Measurements from ENCODE around the gene PGF. TPM values are rescaled to one million over a fixed set of nuclear protein-coding genes. Genes with fewer than 3 reads are reported as not detected.

Gene PGF
- total and polyA plus RNA-seq, 2 of the 13 experiments (the other 11 are each of a cell fraction or from before 2014, with no cell fraction given) = 10.7 to 27.5 TPM

DNA sequence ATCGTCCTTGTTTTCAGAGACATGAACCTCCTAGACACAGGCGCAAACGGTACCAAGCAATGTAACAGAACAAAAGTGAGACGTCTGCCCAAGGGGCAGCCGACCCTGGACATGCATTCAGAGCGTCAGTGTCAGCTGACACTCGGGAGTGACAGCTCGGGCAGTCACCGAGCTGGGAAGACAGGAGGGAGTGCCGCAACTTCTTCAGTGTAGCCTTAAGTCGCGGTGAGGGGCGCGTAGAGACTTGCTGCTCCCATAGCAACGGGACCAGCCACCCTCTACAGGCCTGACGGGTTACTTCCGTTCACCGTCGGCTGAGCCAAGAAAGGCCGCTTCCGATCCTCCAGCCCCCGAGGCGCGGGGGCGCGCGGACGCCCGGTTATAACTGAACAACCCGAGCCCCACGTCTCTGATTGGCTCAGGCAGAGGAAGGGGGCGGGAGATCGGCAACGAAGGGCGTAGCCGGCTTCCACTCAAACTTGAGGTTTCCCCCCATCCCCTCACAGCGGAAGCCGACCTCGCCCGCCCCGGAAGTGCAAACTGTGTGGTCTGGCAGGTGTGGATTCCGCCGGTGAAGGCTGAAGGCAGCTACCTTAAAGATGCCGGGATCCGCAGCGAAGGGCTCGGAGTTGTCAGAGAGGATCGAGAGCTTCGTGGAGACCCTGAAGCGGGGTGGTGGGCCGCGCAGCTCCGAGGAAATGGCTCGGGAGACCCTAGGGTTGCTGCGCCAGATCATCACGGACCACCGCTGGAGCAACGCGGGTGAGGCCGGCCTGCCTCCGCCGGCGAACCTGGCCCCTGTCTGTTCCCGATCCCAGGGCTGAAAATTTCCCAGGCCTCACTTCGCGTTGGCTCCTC, 47.2 kb upstream of the PGF start, which contains the start of gene EIF2B2 (continued):
- TF ChIP-seq ZNF891 (CRISPR knock-in tag; IDR thresholded peaks at IDR 0.05) (peak; percentile 61; the same call in 1 of the 2 replicates), ESRRA (CRISPR knock-in tag; IDR thresholded peaks at IDR 0.05; ENCODE audit: low read depth) (0 out of 2 replicates have a peak, but pooled peaks have one; percentile 38), TCF12 (IDR thresholded peaks at IDR 0.05) (no peak), TCF12 (CRISPR knock-in tag; IDR thresholded peaks at IDR 0.05) (no peak), MEIS2 (CRISPR knock-in tag; IDR thresholded peaks at IDR 0.05) (peak; percentile 49; the same call in 1 of the 2 replicates), ZBTB7B (CRISPR knock-in tag; IDR thresholded peaks at IDR 0.05) (no peak), ZNF772 (CRISPR knock-in tag; IDR thresholded peaks at IDR 0.05) (peak; percentile 70), MEF2D (CRISPR knock-in tag; IDR thresholded peaks at IDR 0.05) (peak; percentile 31; the same call in 1 of the 2 replicates), ZNF138 (CRISPR knock-in tag; IDR thresholded peaks at IDR 0.05; ENCODE audit: low read depth) (peak; percentile 62; the same call in 1 of the 2 replicates), ZFP62 (CRISPR knock-in tag; IDR thresholded peaks at IDR 0.05) (0 out of 2 replicates have a peak, but pooled peaks have one; percentile 72), SOX6 (IDR thresholded peaks at IDR 0.05) (no peak), SOX6 (CRISPR knock-in tag; IDR thresholded peaks at IDR 0.05) (peak; percentile 34), SAFB2 (CRISPR knock-in tag; IDR thresholded peaks at IDR 0.05; ENCODE audit: borderline replicate concordance, low read depth) (no peak), MYC (CRISPR knock-in tag; IDR thresholded peaks at IDR 0.05; ENCODE audit: borderline replicate concordance) (peak; percentile 66; the same call in 1 of the 2 replicates), TP53 (CRISPR knock-in tag; conservative IDR thresholded peaks at IDR 0.05) (0 out of 2 replicates have a peak, but pooled peaks have one; percentile 15), RFX1 (IDR thresholded peaks at IDR 0.05) (peak; percentile 80), CREB1 (IDR thresholded peaks at IDR 0.05) (peak; percentile 63; the same call in 1 of the 2 replicates), CREB1 (CRISPR knock-in tag; IDR thresholded peaks at IDR 0.05) (peak; percentile 57), TBL1XR1 (IDR thresholded peaks at IDR 0.05; ENCODE audit: borderline replicate concordance, low read length, partially characterized antibody) (no peak), FOXK1 (CRISPR knock-in tag; IDR thresholded peaks at IDR 0.05; ENCODE audit: borderline replicate concordance, low read depth) (peak; percentile 67; the same call in 1 of the 2 replicates), FOSL1 (CRISPR knock-in tag; IDR thresholded peaks at IDR 0.05; ENCODE audit: borderline replicate concordance) (no peak), ZFX (CRISPR knock-in tag; IDR thresholded peaks at IDR 0.05; ENCODE audit: low read depth) (peak; percentile 86)
- TF ChIP-seq, protein P1, sequence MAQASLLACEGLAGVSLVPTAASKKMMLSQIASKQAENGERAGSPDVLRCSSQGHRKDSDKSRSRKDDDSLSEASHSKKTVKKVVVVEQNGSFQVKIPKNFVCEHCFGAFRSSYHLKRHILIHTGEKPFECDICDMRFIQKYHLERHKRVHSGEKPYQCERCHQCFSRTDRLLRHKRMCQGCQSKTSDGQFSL (CRISPR knock-in tag; IDR thresholded peaks at IDR 0.05) = peak; percentile 64; the same call in 1 of the 2 replicates
- TF ChIP-seq, protein P2, sequence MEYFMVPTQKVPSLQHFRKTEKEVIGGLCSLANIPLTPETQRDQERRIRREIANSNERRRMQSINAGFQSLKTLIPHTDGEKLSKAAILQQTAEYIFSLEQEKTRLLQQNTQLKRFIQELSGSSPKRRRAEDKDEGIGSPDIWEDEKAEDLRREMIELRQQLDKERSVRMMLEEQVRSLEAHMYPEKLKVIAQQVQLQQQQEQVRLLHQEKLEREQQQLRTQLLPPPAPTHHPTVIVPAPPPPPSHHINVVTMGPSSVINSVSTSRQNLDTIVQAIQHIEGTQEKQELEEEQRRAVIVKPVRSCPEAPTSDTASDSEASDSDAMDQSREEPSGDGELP (IDR thresholded peaks at IDR 0.05; ENCODE audit: borderline replicate concordance, low read depth) = peak; percentile 79
- TF ChIP-seq, protein P3, sequence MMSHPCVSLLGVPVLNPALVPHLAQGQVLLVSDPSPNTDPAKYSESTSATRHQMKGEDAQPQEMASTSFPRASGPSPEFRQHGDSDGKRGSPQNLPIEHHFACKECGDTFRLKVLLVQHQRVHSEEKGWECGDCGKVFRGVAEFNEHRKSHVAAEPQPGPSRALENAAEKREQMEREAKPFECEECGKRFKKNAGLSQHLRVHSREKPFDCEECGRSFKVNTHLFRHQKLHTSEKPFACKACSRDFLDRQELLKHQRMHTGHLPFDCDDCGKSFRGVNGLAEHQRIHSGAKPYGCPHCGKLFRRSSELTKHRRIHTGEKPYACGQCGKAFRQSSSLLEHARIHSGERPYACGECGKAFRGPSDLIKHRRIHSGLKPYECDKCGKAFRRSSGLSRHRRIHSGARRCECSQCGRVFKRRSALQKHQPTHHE (CRISPR knock-in tag; IDR thresholded peaks at IDR 0.05; ENCODE audit: borderline replicate concordance) = peak; percentile 88; the same call in 1 of the 2 replicates
- TF ChIP-seq, protein P4, sequence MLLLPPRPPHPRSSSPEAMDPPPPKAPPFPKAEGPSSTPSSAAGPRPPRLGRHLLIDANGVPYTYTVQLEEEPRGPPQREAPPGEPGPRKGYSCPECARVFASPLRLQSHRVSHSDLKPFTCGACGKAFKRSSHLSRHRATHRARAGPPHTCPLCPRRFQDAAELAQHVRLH (CRISPR knock-in tag; IDR thresholded peaks at IDR 0.05; ENCODE audit: borderline replicate concordance, low read depth) = peak; percentile 56; the same call in 1 of the 2 replicates
- TF ChIP-seq, protein P5, sequence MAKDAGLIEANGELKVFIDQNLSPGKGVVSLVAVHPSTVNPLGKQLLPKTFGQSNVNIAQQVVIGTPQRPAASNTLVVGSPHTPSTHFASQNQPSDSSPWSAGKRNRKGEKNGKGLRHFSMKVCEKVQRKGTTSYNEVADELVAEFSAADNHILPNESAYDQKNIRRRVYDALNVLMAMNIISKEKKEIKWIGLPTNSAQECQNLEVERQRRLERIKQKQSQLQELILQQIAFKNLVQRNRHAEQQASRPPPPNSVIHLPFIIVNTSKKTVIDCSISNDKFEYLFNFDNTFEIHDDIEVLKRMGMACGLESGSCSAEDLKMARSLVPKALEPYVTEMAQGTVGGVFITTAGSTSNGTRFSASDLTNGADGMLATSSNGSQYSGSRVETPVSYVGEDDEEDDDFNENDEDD (CRISPR knock-in tag; IDR thresholded peaks at IDR 0.05; ENCODE audit: borderline replicate concordance) = peak; percentile 25; the same call in 1 of the 2 replicates
